Measurements from ENCODE around the gene NEU4. TPM values are rescaled to one million over a fixed set of nuclear protein-coding genes. Genes with fewer than 3 reads are reported as not detected.

The NEU4 gene
- polyA plus RNA-seq, 2 donors = 0.04 TPM; not detected in 1

DNA sequence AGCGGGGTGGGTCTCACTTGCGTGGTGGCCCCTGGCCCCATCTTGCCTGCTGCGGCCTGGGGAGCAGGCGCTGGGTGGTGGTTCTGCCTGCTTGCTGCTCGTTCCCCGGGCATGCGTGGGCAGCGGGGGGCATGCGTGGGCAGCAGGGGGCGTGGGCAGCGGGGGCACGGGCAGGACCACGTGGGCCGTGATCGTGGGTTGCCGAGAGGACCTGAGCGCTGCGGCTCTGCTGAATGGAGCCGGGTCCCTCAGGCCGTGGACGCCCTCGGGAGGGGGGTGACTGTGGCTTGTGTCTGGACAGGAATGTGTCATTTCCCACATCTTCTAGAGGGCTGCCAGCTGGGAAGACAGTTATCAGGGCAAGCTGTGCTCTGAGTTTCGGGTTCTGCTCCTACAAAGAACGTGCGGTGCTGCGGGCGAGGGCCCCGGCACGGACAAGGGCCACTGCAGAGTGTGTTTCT is 40.7 kb upstream of the NEU4 start:
- Histone ChIP-seq H3K4me3 (ENCODE audit: low read depth in 1 of 2, low read length in 2 of 2) (no peak overlapping the region), H3K36me3 (ENCODE audit: control insufficient read depth in 2 of 2, insufficient read depth in 2 of 2, low read length in 1 of 2) (peaks cover 0 to 3% of the 10 kb centered on the region in 2 donors), H3K9me3 (ENCODE audit: control insufficient read depth in 2 of 2, insufficient read depth in 1 of 2, low read depth in 1 of 2, low read length in 1 of 2) (no peaks in the 10 kb centered on the region), H3K27ac (ENCODE audit: low read depth in 2 of 2, low read length in 1 of 2) (no peak overlapping the region), H3K4me1 (ENCODE audit: control insufficient read depth in 2 of 2, insufficient read depth in 2 of 2, low read length in 1 of 2) (no peaks in the 10 kb centered on the region), H3K27me3 (ENCODE audit: control insufficient read depth in 1 of 2, insufficient read depth in 2 of 2, low read length in 2 of 2) (no peaks in the 10 kb centered on the region)
- 81 to 82% methylated on average over 29 of the region's 29 CpGs for WGBS, 2 donors

DNA sequence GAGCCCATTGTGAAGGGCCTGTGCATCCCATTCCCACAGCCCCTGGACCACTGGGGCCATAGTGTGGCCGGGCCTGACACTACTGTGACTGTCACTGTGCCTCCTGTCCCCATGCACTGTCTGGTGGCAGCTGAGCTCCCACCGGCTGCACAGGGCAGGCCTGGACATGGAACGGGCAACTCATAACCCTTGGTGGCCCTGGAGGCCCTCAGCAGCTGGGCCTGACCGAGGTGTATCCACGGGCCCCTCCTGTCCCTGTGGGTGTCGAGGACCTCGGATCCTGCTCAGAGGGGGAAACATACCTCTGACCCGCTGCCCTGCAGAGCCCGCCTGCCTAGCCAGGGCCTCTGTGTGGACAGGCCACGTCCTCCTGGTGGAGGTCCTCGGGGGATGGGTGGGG is 40.1 kb upstream of the NEU4 start:
- peaks cover 0 to 2% of the 10 kb centered on the region in 2 donors for H3K36me3 ChIP-seq (ENCODE audit: control insufficient read depth in 2 of 2, insufficient read depth in 2 of 2, low read length in 1 of 2)
- H3K27ac ChIP-seq (ENCODE audit: low read depth in 2 of 2, low read length in 1 of 2) = no peak overlapping the region
- no peak overlapping the region for H3K4me3 ChIP-seq (ENCODE audit: low read depth in 1 of 2, low read length in 2 of 2)
- H3K9me3 ChIP-seq (ENCODE audit: control insufficient read depth in 2 of 2, insufficient read depth in 1 of 2, low read depth in 1 of 2, low read length in 1 of 2) = no peaks in the 10 kb centered on the region
- H3K4me1 ChIP-seq (ENCODE audit: control insufficient read depth in 2 of 2, insufficient read depth in 2 of 2, low read length in 1 of 2) = no peaks in the 10 kb centered on the region
- 91 to 93% methylated on average over 11 of the region's 11 CpGs for WGBS, 2 donors
- H3K27me3 ChIP-seq (ENCODE audit: control insufficient read depth in 1 of 2, insufficient read depth in 2 of 2, low read length in 2 of 2) = no peaks in the 10 kb centered on the region

DNA sequence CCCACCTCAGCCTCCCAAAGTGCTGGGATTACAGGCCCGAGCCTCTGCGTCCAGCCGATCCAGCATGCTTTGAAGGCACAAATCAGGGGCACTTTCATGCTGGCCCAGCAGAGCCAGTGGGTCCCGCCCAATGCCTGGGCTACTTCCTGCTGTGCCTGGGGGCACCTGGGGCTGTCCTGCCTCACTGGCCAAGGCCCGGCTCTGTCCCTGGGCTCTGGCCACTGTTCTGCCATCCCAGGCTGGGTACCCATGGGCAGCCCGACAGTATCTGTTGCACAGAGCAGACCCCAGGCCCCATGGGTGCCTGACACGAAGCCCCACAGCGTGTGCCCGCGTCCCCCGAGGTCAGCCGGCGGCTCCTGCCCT is 39.2 kb upstream of the NEU4 start:
- Histone ChIP-seq H3K4me1 (ENCODE audit: control insufficient read depth in 2 of 2, insufficient read depth in 2 of 2, low read length in 1 of 2) (peaks cover 0 to 8% of the 10 kb centered on the region in 2 donors), H3K36me3 (ENCODE audit: control insufficient read depth in 2 of 2, insufficient read depth in 2 of 2, low read length in 1 of 2) (peaks cover 0 to 2% of the 10 kb centered on the region in 2 donors), H3K27ac (ENCODE audit: low read depth in 2 of 2, low read length in 1 of 2) (no peak overlapping the region), H3K4me3 (ENCODE audit: low read depth in 1 of 2, low read length in 2 of 2) (no peak overlapping the region), H3K9me3 (ENCODE audit: control insufficient read depth in 2 of 2, insufficient read depth in 1 of 2, low read depth in 1 of 2, low read length in 1 of 2) (no peaks in the 10 kb centered on the region), H3K27me3 (ENCODE audit: control insufficient read depth in 1 of 2, insufficient read depth in 2 of 2, low read length in 2 of 2) (no peaks in the 10 kb centered on the region)
- WGBS, 2 donors = 82 to 83% methylated on average over 13 of the region's 13 CpGs

DNA sequence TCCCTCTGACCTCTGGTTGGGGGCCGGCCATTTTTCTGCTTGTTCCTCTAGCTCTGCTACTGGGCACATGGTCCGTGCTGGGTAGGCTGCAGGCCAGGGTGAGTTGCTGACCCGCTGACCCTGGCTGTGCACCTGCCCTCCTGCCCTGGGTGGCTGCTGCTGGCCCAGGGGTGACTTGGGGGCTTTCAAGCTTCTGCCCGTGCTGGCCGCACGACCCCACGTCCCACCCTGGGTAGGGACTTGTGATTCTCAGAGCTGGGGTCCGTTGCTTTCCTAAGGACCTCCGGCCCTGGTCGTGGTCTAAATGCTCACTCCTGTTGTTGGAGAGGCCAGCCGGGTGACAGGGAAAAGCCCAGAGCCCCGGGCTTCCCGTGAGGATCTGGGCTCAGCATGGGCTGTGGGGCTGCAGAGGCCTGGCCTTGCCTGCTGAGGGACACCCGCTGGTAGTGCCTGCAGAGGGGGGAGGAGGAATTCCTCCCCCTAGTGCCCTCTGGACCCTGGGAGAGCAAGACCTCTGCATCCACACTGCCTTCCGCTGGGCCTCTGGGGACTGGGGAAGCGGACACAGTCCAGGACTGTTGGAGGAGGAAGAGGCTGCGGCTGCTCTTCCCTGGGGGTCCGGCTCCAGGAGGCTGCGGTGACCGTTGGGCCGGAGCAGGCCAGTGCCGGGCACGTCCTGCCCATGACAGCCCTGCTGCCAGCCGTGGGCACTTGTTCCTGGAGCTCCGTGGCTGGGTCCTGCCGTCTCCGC is 38.6 kb upstream of the NEU4 start:
- Histone ChIP-seq H3K27ac (ENCODE audit: low read depth in 2 of 2, low read length in 1 of 2) (no peak overlapping the region), H3K4me3 (ENCODE audit: low read depth in 1 of 2, low read length in 2 of 2) (no peak overlapping the region), H3K9me3 (ENCODE audit: control insufficient read depth in 2 of 2, insufficient read depth in 1 of 2, low read depth in 1 of 2, low read length in 1 of 2) (no peaks in the 10 kb centered on the region), H3K4me1 (ENCODE audit: control insufficient read depth in 2 of 2, insufficient read depth in 2 of 2, low read length in 1 of 2) (peaks cover 2 to 12% of the 10 kb centered on the region in 2 donors), H3K27me3 (ENCODE audit: control insufficient read depth in 1 of 2, insufficient read depth in 2 of 2, low read length in 2 of 2) (no peaks in the 10 kb centered on the region), H3K36me3 (ENCODE audit: control insufficient read depth in 2 of 2, insufficient read depth in 2 of 2, low read length in 1 of 2) (peaks cover 0 to 2% of the 10 kb centered on the region in 2 donors)
- 64 to 67% methylated on average over 26 to 27 of the region's 27 CpGs for whole genome bisulfite sequencing, 2 donors

DNA sequence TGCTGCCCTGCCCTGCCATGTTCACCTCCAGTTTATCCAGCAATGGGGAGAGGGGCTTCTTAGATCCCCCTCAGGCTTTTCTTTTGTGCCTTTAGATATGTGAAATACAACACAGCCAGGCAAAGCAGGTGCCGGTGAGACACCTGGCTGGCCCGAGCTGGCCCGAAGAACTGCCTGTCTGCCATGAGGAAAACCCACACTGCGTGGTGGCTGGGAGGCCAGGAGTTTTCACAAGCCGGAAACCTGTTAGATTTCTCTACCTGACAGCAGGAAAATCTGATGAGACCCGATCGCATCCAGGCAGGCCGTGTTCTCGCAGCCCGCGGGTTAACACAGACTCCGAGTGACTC is 38.1 kb upstream of the NEU4 start:
- Histone ChIP-seq H3K4me1 (ENCODE audit: control insufficient read depth in 2 of 2, insufficient read depth in 2 of 2, low read length in 1 of 2) (peaks cover 3 to 12% of the 10 kb centered on the region in 2 donors), H3K9me3 (ENCODE audit: control insufficient read depth in 2 of 2, insufficient read depth in 1 of 2, low read depth in 1 of 2, low read length in 1 of 2) (no peaks in the 10 kb centered on the region), H3K27ac (ENCODE audit: low read depth in 2 of 2, low read length in 1 of 2) (no peak overlapping the region), H3K27me3 (ENCODE audit: control insufficient read depth in 1 of 2, insufficient read depth in 2 of 2, low read length in 2 of 2) (no peaks in the 10 kb centered on the region), H3K36me3 (ENCODE audit: control insufficient read depth in 2 of 2, insufficient read depth in 2 of 2, low read length in 1 of 2) (peaks cover 0 to 2% of the 10 kb centered on the region in 2 donors), H3K4me3 (ENCODE audit: low read depth in 1 of 2, low read length in 2 of 2) (no peak overlapping the region)
- 89 to 91% methylated on average over 12 of the region's 12 CpGs for WGBS, 2 donors

DNA sequence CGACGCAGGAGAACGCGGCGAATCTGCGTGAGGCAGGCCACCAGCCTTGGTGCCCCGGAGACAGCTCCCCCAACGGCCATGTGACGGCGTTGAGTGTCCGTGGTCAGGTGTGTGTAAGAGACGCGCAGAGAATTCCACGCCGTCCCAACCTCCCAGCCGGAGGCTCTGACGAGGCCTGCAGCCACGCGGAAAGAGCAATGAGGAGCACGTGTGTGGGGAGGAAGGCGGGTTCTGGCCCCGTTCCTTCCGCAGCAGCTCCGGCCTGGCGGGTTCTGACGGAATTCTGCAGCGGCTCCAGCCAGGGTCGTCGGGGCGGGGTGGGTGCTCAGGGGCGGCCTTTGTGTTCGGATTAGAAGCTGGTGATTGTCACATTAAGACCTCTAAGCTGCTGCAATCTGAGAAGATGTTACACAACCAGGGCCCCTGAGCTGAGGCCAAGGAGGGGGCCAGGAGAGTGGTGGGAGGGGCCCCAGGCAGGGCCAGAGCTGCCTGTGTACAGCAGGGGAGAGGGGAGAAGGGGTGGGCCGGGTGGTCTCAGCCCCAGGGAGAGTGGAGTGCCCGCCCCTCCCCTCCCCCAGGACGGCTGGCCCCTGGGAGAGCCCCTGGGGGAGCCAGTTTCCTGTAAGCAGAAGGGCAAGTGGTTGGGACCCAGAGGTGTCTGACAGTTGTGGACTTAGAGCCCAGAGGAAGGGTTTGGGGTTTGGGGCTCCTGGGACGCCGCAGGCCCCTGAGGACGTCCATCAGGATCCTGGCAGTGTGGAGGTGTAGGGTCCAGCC is 37.5 kb upstream of the NEU4 start:
- H3K36me3 ChIP-seq (ENCODE audit: control insufficient read depth in 2 of 2, insufficient read depth in 2 of 2, low read length in 1 of 2) = peaks cover 0 to 2% of the 10 kb centered on the region in 2 donors
- H3K27me3 ChIP-seq (ENCODE audit: control insufficient read depth in 1 of 2, insufficient read depth in 2 of 2, low read length in 2 of 2) = no peaks in the 10 kb centered on the region
- peaks cover 3 to 15% of the 10 kb centered on the region in 2 donors for H3K4me1 ChIP-seq (ENCODE audit: control insufficient read depth in 2 of 2, insufficient read depth in 2 of 2, low read length in 1 of 2)
- WGBS, 2 donors = 54 to 65% methylated on average over 38 of the region's 38 CpGs
- H3K9me3 ChIP-seq (ENCODE audit: control insufficient read depth in 2 of 2, insufficient read depth in 1 of 2, low read depth in 1 of 2, low read length in 1 of 2) = no peaks in the 10 kb centered on the region
- H3K27ac ChIP-seq (ENCODE audit: low read depth in 2 of 2, low read length in 1 of 2) = no peak overlapping the region
- no peak overlapping the region for H3K4me3 ChIP-seq (ENCODE audit: low read depth in 1 of 2, low read length in 2 of 2)

DNA sequence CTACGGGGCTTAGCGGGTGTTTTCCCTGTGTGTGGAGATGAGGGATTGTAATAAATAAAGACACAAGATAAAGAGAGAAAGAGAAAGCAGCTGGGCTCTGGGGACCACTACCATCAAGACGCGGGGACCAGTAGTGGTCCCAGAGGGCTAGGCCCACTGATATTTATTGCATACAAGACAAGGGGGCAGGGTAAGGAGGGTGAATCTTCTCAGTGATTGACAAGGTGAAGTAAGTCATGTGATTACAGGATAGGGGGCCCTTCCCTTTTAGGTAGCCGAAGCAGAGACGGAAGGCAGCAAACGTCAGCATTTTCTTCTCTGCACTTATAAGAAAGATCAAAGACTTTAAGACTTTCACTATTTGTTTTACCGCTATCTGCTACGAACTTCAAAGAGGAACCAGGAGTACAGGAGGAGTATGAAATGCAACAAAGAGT is 36.9 kb upstream of the NEU4 start:
- H3K4me1 ChIP-seq (ENCODE audit: control insufficient read depth in 2 of 2, insufficient read depth in 2 of 2, low read length in 1 of 2) = peaks cover 4 to 21% of the 10 kb centered on the region in 2 donors
- H3K9me3 ChIP-seq (ENCODE audit: control insufficient read depth in 2 of 2, insufficient read depth in 1 of 2, low read depth in 1 of 2, low read length in 1 of 2) = no peaks in the 10 kb centered on the region
- peaks cover 0 to 2% of the 10 kb centered on the region in 2 donors for H3K36me3 ChIP-seq (ENCODE audit: control insufficient read depth in 2 of 2, insufficient read depth in 2 of 2, low read length in 1 of 2)
- no peak overlapping the region for H3K4me3 ChIP-seq (ENCODE audit: low read depth in 1 of 2, low read length in 2 of 2)
- WGBS, 2 donors = 28 to 33% methylated on average over 9 of the region's 9 CpGs
- no peak overlapping the region for H3K27ac ChIP-seq (ENCODE audit: low read depth in 2 of 2, low read length in 1 of 2)
- H3K27me3 ChIP-seq (ENCODE audit: control insufficient read depth in 1 of 2, insufficient read depth in 2 of 2, low read length in 2 of 2) = no peaks in the 10 kb centered on the region

DNA sequence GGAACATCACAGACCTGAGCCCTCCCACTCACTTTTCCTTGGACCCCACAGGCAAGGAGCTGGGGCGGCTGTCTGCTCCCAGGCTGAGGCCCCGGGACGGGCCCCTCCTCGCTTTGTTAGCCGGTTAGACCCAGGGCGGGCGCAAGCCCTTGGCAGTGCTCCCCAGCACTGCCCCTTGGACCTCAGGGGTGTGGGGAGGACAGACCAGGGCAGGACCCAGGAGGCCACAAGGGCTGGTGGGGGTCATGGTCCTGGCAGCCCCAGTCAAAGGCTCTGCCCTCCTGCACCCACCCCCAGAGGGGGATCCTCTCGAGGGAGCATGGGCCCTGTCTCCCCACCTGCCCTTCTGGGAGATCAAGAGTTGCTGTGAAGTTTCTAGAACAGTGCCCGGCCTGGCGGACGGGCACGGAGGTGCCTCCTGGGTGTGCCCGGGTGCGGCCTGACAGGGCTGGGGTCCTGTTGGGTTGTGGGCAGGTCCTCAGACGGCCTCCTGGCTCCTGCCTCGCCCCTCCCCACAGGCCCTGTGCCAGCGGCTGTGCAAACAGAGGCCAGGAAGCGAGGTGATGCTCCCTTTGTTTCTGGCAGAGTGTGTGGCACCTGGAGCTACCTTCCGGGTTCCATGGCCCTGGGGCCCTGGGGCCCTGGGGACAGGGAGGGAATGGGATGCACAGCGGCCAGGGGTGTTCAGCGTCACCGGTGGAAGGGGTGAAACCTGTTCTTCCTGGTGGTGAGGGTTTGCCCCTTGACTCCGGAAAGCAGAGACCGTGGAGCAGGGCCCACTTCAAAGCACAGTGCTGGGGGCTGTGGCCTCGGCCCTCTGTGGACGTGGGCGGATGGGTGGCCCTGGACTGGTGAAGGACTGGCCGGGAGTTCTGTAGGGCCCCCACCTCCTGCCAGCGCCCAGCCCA is 35.2 kb upstream of the NEU4 start:
- H3K27me3 ChIP-seq (ENCODE audit: control insufficient read depth in 1 of 2, insufficient read depth in 2 of 2, low read length in 2 of 2) = no peaks in the 10 kb centered on the region
- 54 to 59% methylated on average over 29 of the region's 29 CpGs for WGBS, 2 donors
- peaks cover 6 to 34% of the 10 kb centered on the region in 2 donors for H3K4me1 ChIP-seq (ENCODE audit: control insufficient read depth in 2 of 2, insufficient read depth in 2 of 2, low read length in 1 of 2)
- no peaks in the 10 kb centered on the region for H3K9me3 ChIP-seq (ENCODE audit: control insufficient read depth in 2 of 2, insufficient read depth in 1 of 2, low read depth in 1 of 2, low read length in 1 of 2)
- no peak overlapping the region for H3K27ac ChIP-seq (ENCODE audit: low read depth in 2 of 2, low read length in 1 of 2)
- H3K4me3 ChIP-seq (ENCODE audit: low read depth in 1 of 2, low read length in 2 of 2) = no peak overlapping the region
- no peaks in the 10 kb centered on the region for H3K36me3 ChIP-seq (ENCODE audit: control insufficient read depth in 2 of 2, insufficient read depth in 2 of 2, low read length in 1 of 2)

Measured in esophagus (tissue), 2 donors.